ENCODE results near the gene FLACC1.
"Not testable (repeated sequence)": the region's sequence is repeated elsewhere in the genome, so short reads cannot be mapped to it uniquely, and the experiment has no call there.

FLACC1 gene, protein sequence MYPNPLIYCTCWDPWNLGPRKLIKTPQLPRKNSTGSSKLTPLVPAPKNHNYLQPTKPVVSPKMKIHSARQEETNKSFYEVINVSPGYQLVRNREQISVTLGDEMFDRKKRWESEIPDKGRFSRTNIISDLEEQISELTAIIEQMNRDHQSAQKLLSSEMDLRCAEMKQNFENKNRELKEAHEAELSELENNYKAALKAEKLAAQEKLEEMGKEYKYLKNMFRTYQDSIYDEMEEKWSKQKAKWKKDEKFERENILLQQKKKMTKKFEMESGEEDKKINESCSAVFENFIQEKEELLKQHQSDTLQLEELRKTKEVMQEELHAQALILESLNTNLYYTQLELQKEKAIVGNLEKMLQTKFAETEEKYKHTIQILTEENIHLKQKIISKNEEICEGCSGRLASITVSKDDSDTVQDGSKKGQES

DNA sequence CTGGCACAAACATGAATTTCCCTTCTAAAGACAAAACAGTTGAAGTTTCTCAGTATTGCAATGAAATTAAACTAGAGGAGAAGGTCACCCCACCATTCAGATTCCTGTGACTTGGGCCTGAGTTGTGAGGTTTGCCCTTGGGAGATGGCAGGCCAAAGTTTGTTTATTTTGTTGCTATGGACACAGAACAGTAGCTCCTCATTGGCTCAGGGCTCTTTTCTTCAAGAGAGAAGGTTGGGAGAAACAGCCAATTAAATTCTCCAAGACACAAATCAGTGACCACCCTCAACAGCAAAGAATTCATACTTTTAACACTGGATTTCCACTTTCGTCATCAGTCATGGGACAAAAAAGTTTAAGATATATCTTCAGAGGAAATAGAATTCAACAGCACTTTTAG is at the start of gene FLACC1:
FLACC1 (minus strand) TSS at position 125 of the 400 bp plus-strand sequence. CDS start 5,941 bp downstream, outside the sequence.
- peak; percentile 86 for DNase-seq (ENCODE audit: low read depth, low spot score)

DNA sequence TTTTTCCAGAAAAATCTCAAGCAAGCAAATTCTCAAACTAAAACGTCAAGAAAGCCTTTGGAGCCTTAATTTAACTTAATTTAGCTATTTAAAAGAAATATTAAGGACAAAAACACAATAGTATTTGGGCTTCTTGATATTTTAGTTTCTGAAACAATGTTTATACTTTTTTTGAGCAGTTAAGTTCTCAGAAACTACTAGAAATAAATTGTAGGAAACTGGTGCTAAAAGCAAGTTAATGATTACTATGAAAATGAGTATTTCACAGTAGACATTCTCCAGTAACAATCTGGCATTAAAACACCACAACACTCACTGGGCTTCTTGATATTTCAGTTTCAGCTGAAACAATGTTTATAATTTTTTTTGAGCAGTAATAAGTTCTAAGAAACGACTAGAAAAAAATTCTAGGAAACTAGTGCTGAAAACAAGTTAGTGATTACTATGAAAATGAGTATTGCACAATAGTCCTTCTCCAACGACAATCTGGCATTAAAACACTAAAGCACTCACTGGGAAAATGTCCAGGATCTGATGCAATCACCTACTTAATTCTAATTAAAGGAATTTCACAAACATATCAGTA is 49.0 kb upstream of the FLACC1 start:
- DNase-seq (ENCODE audit: low read depth, low spot score): no peak

DNA sequence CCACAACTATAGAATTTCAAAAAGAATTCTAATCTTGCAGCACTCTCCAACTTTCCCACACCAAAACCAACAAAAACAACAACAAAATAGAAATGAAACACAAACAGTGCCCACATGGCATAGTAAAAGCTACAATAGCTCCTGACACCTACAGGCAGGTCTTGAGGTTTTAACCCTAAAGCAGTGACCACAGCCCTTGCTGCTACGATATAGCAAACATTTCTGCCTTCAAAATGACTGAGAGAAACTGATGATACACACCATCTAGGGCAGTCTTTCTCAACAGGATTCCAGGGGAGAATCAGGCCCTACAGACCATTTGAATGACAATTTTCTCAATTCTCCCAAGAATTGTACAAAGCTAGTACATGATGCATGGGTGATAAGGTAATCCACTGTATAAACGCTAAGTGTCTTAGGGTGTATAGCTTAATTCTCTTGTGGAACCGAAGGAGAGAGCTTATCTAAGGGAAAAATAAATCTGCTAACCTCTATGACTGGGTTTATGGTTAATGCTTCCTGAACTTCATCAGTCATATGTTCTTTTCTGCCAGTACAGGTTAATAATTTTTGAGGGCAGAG is 47.6 kb upstream of the FLACC1 start:
- DNase-seq (ENCODE audit: low read depth, low spot score): no peak

DNA sequence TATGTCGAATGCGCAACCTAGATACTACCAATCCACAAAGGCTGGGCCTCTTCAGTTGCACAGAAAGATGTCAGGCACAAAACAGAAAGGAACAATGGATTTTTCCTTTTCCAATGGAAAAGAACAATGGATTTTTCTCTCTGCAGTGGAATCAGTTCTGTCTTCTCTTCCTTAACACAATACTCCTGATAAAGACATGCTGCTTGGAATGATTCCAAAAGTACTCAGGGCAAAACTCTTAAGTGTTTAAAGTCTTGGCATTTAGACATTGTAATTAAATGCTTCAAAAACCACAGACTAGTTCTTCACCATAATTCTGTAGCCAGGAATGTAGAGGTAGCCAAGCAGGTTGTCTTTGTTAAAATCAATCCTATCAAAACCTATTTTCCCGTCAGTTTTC is 46.7 kb upstream of the FLACC1 start:
- no peak for DNase-seq (ENCODE audit: low read depth, low spot score)

DNA sequence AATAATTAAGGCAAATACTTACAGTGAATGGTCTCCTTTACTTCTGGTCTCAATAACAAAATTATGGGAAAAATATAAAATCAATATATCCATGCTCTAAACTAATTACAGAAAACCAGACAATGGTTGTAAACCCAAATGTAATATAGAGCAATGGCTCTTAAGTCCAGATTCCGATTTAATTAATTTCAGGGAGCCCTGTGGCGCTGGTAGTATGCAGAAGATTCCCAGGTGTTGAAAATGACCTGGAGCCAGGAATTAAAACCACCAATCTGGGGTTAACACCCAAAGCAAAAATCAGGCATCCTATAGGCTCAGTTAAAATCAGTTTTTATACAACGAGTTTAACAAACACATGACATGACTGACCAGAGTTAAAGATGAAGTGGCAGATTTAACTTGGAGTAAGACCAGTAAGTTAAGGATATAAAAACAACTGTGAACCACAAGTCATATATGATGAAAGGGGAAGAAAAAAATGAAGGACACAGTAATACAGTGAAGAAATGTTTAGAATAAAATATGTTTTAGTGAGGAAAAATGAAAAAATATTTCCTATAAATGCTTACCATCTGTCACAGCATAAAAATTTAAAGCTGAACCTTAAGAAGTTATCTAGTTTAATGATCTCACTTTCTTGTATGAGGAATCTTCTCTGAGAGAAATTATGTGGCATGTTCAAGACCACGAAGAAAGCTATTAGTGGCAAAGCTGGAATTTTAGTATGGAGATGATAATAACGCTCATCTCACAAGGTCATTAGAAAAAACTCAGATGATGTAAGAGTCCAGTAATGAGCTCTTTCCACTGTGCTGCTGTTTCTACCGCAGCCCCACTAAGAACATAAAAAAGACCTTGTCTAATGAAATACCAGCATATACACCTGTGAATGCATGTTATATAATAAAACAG is 45.8 kb upstream of the FLACC1 start:
- DNase-seq (ENCODE audit: low read depth, low spot score): no peak

DNA sequence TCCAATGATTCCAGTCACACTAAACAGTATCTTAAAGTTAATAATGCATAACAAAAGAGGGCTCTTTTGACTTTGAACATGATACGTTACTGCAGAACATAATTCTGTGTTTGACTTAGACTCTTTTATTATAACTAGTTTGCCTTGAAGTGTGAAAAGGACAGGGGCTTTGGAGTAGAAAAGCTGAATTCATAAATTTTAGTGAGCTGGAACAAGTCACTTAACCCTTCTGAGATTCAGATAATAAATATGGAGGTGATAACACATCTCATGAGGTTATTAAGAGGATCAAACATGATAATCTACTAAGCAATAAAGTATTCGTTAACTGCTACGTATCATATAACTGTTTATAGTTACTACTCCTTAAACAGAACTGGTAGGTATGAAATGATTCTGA is 44.7 kb upstream of the FLACC1 start:
- DNase-seq (ENCODE audit: low read depth, low spot score): no peak

DNA sequence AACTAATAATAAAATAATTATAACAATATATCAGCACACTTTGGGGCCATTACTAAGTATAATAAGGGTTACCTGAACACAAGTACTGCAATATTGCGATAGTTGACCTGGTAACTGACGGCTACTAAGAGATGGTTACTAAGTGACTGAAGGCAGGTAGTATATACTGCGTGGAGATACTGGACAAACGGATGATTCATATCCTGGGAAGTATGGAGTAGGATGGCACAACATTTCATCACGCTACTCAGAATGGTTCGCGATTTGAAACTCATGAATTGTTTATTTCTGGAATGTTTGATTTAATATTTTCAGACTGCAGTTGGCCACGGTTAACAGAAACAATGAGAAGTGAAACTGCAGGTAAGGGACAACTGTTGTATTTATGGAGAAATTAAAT is 39.5 kb upstream of the FLACC1 start:
- DNase-seq (ENCODE audit: low read depth, low spot score): no peak

DNA sequence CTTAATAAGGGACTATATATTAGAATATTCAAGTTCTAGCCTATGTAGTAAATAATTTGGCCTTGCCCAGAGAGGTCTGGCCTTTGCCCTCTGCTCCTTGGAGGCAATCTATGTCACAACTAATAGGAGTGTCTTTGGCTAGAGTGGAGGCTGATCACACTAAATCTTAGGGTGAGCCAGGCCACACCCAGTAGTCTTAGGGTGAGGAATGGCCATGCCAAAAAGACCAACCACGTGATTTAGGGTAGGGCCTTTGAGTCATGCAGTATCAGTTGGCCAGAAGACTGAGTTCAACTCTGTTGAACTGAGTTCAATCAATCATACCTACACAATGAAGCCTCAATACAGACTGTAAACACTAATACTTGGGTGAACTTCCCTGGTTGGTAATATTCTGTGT is 26.0 kb upstream of the FLACC1 start:
- no peak for DNase-seq (ENCODE audit: low read depth, low spot score)

DNA sequence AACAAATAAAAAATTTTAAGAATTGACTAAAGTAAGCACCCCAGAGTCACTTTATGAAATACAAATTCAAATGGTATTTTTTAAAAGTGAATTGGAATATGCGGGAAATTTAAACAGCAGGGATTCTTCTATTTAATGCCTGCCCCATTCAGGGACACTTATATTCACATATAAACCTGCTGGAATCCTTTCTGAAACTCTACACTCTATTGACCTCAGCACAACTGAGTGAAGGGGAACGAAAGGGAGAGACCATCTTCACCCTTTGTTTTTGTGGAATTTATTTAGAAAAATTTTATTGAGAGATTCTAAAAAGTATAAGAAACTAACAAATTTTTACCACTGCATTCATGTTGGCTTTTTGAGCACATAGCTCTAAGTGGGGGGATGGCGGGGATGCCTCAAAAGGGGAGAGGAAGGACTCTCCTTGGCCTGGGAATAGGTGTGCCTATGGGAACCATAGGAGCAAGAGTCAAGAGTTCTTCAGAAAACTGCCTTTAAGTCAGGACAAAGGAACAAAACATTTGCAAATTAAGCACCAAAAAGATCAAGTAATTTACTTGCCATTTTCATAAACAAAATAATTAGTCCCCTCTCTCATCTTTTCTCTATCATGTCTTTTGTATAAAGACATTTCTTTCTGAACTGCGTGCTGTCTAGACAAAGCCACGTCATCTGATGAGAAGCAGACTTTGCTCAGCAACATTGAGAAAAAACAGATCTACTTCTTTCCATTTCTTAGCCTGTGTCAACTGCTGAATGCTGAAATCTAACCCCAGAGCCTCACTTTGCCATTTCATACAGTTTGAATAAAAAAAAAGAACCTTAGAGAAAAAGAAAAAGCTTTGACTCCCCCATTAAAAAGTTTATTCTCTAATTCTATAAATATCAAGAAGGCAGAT is 21.6 kb upstream of the FLACC1 start:
- DNase-seq (ENCODE audit: low read depth, low spot score): peak; percentile 20

DNA sequence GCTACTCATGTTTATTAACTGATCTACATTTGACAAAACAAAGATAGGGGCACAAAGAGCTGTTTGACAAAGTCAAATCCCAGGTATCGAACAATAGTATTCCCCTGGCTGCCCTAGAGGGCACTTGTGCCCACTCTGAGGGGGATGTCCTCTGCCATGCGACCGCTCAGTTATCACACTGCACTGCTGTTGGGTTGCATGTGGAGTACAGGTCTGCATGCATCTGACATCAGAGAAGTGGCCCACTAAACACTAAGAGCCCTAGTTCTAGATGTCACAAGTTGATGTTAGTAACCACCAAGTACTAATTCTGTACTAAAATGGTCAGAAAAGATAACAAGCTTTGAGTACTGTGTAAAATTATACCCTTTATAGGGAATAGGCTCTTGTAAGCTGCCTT is 20.1 kb upstream of the FLACC1 start:
- DNase-seq (ENCODE audit: low read depth, low spot score): no peak

DNA sequence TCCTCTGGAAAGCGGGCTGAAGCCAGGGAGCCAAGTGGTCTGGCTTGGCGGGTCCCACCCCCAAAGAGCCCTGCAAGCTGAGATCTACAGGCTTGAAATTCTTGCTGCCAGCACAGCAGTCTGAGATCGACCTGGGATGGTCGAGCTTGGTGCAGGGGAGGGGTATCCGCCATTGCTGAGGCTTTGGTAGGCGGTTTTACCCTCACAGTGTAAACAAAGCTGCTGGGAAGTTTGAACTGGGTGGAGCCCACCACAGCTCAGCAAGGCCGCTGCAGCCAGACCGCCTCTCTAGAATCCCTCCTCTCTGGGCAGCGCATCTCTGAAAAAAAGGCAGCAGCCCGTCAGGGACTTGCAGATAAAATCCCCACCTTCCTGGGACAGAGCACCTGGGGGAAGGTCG is 12.6 kb upstream of the FLACC1 start:
- DNase-seq (ENCODE audit: low read depth, low spot score): peak; percentile 80

DNA sequence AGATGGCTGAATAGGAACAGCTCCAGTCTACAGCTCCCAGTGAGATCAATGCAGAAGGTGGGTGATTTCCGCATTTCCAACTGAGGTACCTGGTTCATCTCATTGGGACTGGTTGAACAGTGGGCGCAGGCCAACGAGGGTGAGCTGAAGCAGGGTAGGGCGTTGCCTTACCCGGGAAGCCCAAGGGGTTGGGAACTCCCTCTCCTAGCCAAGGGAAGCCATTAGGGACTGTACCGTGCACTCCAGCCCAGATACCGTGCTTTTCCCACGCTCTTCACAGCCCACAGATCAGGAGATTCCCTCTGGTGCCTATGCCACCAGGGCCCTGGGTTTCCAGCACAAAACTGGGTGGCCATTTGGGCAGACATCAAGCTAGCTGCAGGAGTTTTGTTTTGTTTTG is 12.2 kb upstream of the FLACC1 start:
- not testable (repeated sequence) for DNase-seq (ENCODE audit: low read depth, low spot score)

DNA sequence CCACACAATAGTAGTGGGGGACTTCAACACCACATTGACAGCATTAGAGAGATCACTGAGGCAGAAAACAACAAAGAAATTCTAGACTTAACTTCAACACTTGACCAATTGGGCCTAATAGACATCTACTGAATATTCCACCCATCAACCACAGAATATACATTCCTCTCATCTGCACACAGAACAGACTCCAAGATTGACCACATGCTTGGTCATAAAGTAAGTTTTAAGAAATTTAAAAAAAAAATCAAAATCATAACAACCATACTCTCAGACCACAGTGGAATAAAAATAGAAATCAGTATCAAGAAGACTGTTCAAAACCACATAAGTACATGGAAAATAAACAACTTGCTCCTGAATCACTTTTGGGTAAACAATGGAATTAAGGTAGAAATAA is 9.0 kb upstream of the FLACC1 start:
- no peak for DNase-seq (ENCODE audit: low read depth, low spot score)

DNA sequence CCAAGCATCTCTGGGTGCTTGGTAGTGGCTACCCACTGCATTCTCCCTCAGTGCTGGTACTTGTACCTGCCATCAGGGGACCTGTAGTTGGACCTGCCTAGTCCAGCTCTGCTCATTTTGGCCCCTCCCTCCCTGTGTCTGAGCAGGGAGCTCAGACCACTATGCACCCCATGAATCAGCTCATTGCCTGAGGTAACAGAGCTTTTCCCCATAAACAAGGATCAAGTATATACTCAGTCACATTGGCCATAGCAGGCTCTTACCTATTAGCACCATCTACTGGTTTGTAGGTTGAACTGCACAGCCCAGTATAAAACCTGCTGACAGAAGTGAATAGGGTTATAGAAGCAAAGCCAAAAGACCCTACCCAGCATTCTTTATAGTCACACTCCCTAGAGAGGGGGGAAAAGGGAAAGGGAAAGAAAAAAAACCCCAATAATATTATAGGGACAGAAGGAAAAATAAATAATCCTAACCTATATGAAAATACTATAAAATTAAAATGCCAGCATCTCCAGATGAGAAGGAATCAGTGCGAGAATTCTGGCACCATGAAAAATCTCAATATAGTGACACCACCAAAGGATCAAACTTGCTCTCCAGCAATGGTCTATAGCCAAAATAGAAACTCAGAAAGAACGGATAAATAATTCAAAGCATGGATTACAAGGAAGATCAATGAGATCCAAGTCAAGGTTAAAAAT is 6.9 kb upstream of the FLACC1 start:
- DNase-seq (ENCODE audit: low read depth, low spot score): peak; percentile 33

DNA sequence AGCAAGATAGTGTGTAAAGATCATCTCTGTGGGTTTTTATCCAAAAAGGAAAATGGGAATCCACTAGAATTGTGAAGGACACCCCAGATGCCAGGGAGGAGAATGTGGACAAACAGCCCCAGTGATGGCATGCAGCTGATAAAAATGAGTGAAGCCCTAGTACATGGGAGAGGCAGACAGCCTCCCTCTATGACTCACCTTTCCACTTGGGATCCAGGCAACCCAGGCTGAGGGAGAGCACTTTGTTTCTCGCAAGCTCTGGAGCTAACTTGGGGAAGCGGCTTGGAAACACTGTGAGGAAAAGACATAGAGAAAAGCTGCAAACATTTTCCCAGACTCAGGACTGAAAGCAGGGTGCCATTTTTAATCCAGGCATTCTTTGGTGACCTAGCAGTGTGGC is 5.3 kb upstream of the FLACC1 start:
- DNase-seq (ENCODE audit: low read depth, low spot score): no peak

DNA sequence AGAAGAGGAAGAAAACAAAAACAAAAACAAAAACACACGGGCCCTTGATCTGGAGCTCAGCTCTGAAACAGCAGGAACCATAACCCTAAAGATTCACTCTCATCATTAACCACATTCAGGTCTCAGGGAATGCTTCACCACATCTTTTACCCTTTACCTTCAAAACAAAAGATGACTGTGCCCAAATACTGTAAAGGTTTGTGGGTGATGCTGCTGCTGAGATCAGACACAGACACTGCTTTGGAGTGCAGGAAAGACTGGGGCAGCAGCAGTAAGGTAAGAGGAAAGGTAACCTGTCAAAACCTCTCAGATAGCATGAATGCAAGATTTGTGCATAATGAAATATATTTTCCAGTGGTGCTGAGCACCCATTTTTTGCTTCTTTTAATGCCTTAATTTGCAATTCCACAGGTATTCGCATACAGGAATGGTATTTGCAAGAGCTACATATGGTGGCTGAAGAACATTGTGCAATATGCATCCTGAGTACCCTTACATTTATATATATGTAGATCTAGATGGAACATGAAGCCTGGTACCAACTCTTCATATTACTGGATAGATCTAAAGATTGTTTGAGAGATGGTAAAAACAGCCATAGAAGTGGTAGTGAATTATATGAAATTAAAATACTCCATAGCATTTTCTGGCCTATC is 4.1 kb upstream of the FLACC1 start:
- no peak for DNase-seq (ENCODE audit: low read depth, low spot score)

DNA sequence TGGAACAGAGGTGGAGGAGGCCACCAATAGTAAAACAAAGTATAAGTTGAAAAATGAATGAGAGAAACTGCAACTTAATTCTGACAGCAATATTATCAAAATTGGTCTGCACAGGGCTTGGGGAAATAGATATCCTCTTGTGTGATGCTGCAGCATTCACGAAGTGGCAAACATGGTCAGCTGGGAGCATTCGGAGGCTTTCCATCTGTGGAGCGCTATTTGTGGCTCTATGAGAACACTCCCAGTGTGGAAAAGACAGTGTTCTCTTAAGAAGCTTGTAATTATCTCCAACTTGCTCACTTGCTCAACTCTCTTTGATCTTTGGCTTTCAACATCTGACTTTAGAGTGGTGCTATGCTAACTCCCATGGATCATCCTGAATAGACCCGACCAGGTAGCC is 3.1 kb upstream of the FLACC1 start:
- no peak for DNase-seq (ENCODE audit: low read depth, low spot score)

DNA sequence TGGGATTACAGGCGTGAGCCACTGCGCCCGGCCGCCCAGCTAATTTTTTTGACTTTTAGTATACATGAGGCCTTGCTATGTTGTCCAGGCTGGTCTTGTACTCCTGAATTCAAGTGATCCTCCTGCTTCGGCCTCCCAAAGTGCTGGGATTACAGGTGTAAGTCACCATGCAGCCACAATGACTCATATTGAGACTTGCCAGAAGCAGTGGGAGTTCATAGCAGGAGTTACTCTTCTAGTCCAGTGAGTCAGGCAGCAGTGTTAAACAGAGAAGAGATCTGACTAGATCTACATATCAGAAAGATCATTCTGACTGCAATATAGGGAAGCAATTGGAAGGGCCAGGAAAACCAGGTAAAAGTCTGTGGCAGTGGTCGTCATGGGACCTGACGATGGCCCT is 1.5 kb upstream of the FLACC1 start:
- DNase-seq (ENCODE audit: low read depth, low spot score): no peak

DNA sequence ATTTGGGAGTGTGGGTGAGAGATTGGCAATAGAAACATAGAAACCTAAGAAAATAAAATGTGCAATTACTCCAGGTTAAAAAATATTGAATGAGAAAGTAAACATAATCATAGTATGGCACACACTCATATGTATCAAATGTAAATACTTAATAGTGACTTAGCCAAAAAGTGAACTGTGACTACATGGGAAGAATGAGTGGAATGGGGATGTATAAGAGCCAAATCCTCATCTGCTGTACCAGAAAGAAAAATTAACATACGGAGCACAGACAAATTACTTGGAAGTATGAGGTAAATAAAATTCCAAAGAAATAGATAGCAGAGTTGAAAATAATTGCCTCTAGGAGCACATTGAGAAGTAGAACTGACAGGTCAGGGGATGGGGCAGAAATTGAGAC is 4.0 kb downstream of the FLACC1 start:
- DNase-seq (ENCODE audit: low read depth, low spot score): no peak

DNA sequence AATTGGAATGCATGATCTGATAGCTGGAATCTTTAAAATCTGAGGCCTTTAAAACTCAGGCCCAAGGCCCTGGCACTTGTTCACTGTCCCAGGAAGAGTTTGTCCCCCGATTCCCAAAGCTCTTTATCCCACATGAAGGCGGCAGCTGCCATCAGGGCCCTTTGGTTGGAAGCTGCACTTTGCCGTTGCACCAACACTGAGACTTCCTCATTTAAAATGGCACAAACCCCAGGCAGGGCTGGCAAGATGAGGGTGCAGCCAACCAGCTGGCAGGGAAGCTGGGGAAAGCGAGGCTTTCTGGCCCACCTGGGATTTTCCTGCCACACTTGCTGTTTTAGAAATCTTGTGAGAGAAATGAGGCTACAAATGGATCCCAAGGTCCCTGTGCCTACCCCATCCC is 6.3 kb downstream of the FLACC1 start:
- no peak for DNase-seq (ENCODE audit: low read depth, low spot score)
